NOMO-1 treated with DMSO at 0.1 percent for 48 hours (cell line): ENCODE results near the gene CD160.
"Not testable (repeated sequence)": the region's sequence is repeated elsewhere in the genome, so short reads cannot be mapped to it uniquely, and the experiment has no call there.

Experiments used
- DNase-seq: peaks from one replicate; lab custom pipeline; 2025; ENCODE audit not compliant: unreplicated experiment; lab: John Stamatoyannopoulos, UW

Gene CD160

GRCh38 chr1:145719230-145720079 lies at the start of gene CD160:
TSS of gene CD160 (plus strand) at chr1:145719499. CDS start at chr1:145728328, 8,829 bp downstream.
- peak; percentile 10 for DNase-seq

GRCh38 chr1:145670995-145671745 lies 48.1 kb upstream of the CD160 start:
- DNase-seq, result not testable (repeated sequence)

GRCh38 chr1:145673217-145673616 lies 46.1 kb upstream of the CD160 start:
- DNase-seq, result not testable (repeated sequence)

GRCh38 chr1:145684858-145685257 lies 34.4 kb upstream of the CD160 start:
- not testable (repeated sequence) for DNase-seq

GRCh38 chr1:145686078-145686477 lies 33.2 kb upstream of the CD160 start:
- DNase-seq, result not testable (repeated sequence)

GRCh38 chr1:145688328-145688727 lies 31.0 kb upstream of the CD160 start:
- DNase-seq, result no peak

- DNase-seq, result no peak
These were observed 30.4 kb upstream of the CD160 start for GRCh38 chr1:145688924-145689323.

- no peak for DNase-seq
These were observed 29.4 kb upstream of the CD160 start for GRCh38 chr1:145689922-145690321.

GRCh38 chr1:145690587-145691558 lies 28.4 kb upstream of the CD160 start:
- peak; percentile 29 for DNase-seq

- DNase-seq, result peak; percentile 12
These were observed 26.4 kb upstream of the CD160 start for GRCh38 chr1:145692785-145693443.

- DNase-seq, result peak; percentile 61
These were observed 23.3 kb upstream of the CD160 start for GRCh38 chr1:145695821-145696629.

- no peak for DNase-seq
These were observed 22.7 kb upstream of the CD160 start for GRCh38 chr1:145696630-145696960.

GRCh38 chr1:145701306-145701862 lies 17.9 kb upstream of the CD160 start:
- no peak for DNase-seq

- no peak for DNase-seq
These were observed 17.2 kb upstream of the CD160 start for GRCh38 chr1:145702052-145702451.

- no peak for DNase-seq
These were observed 16.5 kb upstream of the CD160 start for GRCh38 chr1:145702826-145703225.

GRCh38 chr1:145705622-145706021 lies 13.7 kb upstream of the CD160 start:
- no peak for DNase-seq

- no peak for DNase-seq
These were observed 13.1 kb upstream of the CD160 start for GRCh38 chr1:145706086-145706664.

GRCh38 chr1:145707183-145707867 lies 12.0 kb upstream of the CD160 start, which contains the start of gene PDZK1:
TSS of gene PDZK1 (minus strand) at chr1:145707368. CDS start at chr1:145688021, 19,347 bp downstream.
- no peak for DNase-seq
